ENCODE results near the gene KCNQ1. TPM values are rescaled to one million over a fixed set of nuclear protein-coding genes. Genes with fewer than 3 reads are reported as not detected.

The KCNQ1 gene
- total and polyA plus RNA-seq, 7 donors: 1.1 to 25.2 (median 3.8) TPM

DNA sequence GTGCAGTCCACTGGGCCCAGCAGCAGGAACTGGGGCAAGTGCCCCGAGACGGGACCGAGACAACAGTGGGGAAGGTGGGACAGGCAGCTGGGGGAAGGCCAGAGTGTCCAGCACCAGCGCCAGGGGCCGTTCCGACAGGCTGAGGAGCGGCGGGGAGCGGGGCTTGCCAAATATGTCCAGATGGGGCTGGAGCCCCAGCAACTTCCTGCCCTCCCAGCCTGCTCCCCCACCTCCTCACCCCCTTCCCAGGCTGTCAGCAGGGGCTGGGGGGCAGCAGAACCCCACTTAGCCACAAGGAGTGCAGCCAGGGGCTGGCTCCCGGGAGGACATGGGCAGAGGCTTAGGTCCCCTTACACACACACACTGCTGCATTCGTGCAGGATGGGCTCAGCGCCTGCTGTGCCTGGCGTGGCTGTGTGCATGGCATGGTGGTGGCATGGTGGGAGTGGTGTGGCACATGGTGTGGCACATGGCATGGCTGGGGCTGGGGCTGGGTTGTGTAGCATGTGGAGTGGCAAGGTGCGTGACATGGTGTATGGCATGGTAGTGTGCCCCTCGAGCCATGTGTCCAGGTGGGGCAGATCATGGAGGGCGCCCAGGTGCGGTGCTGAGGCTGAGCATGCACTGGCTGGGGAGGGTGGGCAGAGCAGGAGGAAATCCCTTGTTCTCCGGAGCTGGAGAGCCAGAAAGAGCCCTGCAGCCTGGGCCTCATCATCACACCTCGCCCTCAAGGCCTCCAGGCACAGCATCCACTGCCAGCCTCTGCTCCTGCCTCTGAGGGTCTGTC is 389.1 kb downstream of the KCNQ1 start:
- WGBS, 2 donors: 91 to 93% methylated on average over 19 of the region's 19 CpGs
- intact Hi-C loops (cut with DNase I): no loop called here

DNA sequence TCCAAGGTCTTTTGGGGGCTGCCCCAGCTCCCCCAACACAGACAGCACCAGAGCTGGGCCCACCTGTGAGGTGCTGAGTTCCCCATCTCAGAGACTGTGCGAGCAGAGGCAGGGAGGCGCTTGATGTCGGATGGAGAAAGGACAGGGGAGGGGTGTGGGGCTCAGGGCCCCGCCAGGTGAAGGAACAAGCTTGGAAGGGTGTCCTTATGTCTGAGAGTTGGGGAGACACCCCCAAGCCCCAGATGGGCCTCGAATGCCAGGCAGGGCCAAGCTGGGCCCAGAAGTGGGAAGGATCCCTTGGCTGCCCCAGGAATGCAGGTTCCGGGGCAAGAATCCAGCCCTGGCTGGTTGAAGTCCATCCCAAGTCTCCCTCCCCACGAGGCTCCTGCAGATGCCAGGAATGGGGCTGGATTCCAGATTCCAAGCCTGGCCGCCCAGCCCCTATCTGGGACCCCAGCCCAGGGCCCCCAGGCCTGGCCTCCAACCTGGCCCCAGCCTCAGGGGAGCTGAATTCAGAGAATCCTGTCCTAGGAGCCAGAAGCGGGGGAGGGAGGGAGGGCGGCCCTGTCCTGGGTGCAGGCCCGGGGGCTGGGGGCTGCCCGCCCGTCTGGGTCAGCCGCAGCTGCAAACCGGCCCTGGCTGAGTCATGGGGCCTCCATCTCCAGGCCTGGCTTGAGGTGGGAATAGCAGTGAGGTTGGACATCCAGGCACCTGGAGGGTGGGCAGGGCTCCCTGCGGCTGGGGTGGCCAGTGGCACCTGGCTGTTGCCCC is 389.9 kb downstream of the KCNQ1 start:
- 89 to 90% methylated on average over 16 of the region's 16 CpGs for WGBS, 2 donors
- no peaks in the 10 kb centered on the region for H3K27me3 ChIP-seq
- DNase-seq: no peak
- H3K4me1 ChIP-seq: peaks cover 0 to 14% (median 11%) of the 10 kb centered on the region in 4 donors
- H3K4me3 ChIP-seq: no peak overlapping the region
- H3K36me3 ChIP-seq: no peaks in the 10 kb centered on the region
- no peak for TF ChIP-seq POLR2A (IDR thresholded peaks at IDR 0.05)
- no peak for TF ChIP-seq POLR2AphosphoS5 (IDR thresholded peaks at IDR 0.05)
- no peak for TF ChIP-seq EP300 (IDR thresholded peaks at IDR 0.05)
- TF ChIP-seq, protein P1, sequence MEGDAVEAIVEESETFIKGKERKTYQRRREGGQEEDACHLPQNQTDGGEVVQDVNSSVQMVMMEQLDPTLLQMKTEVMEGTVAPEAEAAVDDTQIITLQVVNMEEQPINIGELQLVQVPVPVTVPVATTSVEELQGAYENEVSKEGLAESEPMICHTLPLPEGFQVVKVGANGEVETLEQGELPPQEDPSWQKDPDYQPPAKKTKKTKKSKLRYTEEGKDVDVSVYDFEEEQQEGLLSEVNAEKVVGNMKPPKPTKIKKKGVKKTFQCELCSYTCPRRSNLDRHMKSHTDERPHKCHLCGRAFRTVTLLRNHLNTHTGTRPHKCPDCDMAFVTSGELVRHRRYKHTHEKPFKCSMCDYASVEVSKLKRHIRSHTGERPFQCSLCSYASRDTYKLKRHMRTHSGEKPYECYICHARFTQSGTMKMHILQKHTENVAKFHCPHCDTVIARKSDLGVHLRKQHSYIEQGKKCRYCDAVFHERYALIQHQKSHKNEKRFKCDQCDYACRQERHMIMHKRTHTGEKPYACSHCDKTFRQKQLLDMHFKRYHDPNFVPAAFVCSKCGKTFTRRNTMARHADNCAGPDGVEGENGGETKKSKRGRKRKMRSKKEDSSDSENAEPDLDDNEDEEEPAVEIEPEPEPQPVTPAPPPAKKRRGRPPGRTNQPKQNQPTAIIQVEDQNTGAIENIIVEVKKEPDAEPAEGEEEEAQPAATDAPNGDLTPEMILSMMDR (IDR thresholded peaks at IDR 0.05): no peak
- H3K9me3 ChIP-seq: no peaks in the 10 kb centered on the region
- intact Hi-C loops (cut with DNase I): no loop called here
- H3K27ac ChIP-seq: no peak overlapping the region

More for the DNA sequence above, 389.1 kb downstream of the KCNQ1 start:
- no peaks in the 10 kb centered on the region for H3K9me3 ChIP-seq
- H3K27me3 ChIP-seq: no peaks in the 10 kb centered on the region
- peaks cover 0 to 14% (median 11%) of the 10 kb centered on the region in 4 donors for H3K4me1 ChIP-seq
- H3K4me3 ChIP-seq: no peak overlapping the region
- no peak for DNase-seq
- TF ChIP-seq, protein P1 (IDR thresholded peaks at IDR 0.05): no peak
- TF ChIP-seq EP300 (IDR thresholded peaks at IDR 0.05) (no peak), POLR2A (IDR thresholded peaks at IDR 0.05) (no peak), POLR2AphosphoS5 (IDR thresholded peaks at IDR 0.05) (no peak)
- no peak overlapping the region for H3K27ac ChIP-seq
- no peaks in the 10 kb centered on the region for H3K36me3 ChIP-seq

DNA sequence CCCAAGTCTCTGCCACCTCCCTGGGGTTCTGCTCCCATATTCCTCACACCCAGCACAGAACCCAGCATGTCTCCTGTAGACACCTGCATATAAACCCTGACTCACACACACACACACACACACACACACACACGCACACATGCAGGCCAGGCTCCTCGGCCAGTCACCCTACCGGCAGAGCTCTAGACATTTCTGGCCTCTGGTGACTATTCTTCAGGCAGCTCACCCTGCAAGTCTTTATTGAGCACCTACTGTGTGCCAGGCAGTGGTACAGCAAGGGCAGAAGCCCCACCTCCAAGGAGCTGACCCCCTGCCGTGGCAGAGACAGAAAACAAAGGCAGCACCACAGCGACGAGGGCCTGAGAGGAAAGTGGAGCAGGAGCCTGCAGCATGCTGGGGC is 390.5 kb downstream of the KCNQ1 start:
- no peak overlapping the region for H3K4me3 ChIP-seq
- 87% methylated on average over 6 of the region's 6 CpGs for WGBS, 2 donors
- H3K9me3 ChIP-seq: no peaks in the 10 kb centered on the region
- H3K36me3 ChIP-seq: no peaks in the 10 kb centered on the region
- no peak for DNase-seq
- H3K27ac ChIP-seq: no peak overlapping the region
- H3K4me1 ChIP-seq: peaks cover 0 to 14% (median 11%) of the 10 kb centered on the region in 4 donors
- H3K27me3 ChIP-seq: no peaks in the 10 kb centered on the region
- TF ChIP-seq POLR2A (IDR thresholded peaks at IDR 0.05): no peak
- TF ChIP-seq, protein P1 (IDR thresholded peaks at IDR 0.05): no peak
- no peak for TF ChIP-seq POLR2AphosphoS5 (IDR thresholded peaks at IDR 0.05)
- TF ChIP-seq EP300 (IDR thresholded peaks at IDR 0.05): no peak
- intact Hi-C loops (cut with DNase I): no loop called here

DNA sequence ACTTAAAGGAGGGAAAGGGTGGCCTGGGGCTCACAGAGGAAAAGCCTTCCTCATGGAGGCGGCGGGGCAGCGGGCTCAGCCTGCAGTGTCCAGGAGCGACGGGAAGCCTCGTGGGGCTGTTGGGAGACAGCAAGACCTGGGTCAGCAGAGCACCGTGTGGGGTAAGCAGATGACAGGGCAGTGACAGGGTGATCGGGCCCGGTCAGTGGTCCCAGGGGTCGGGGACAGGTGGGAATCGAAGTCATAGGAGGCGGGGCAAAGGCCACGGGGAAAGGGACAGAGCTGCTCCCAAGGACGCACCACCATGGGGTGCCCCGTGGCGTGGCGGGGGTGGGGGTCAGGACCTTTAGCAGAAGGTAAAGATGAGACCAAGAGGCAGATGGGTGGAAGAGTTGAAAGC is 390.9 kb downstream of the KCNQ1 start:
- 89 to 90% methylated on average over 17 of the region's 17 CpGs for WGBS, 2 donors
- intact Hi-C loops (cut with DNase I): loop anchor here (2.0 kb wide), 1 partner anchor 49 kb away; the partner anchor contains the start of gene CDKN1C

More for the DNA sequence above, 390.9 kb downstream of the KCNQ1 start:
- no peaks in the 10 kb centered on the region for H3K9me3 ChIP-seq
- no peak overlapping the region for H3K27ac ChIP-seq
- no peak for TF ChIP-seq POLR2AphosphoS5 (IDR thresholded peaks at IDR 0.05)
- TF ChIP-seq, protein P1 (IDR thresholded peaks at IDR 0.05): no peak
- TF ChIP-seq POLR2A (IDR thresholded peaks at IDR 0.05): no peak
- no peak for TF ChIP-seq EP300 (IDR thresholded peaks at IDR 0.05)
- H3K36me3 ChIP-seq: no peaks in the 10 kb centered on the region
- H3K4me3 ChIP-seq: no peak overlapping the region
- H3K27me3 ChIP-seq: no peaks in the 10 kb centered on the region
- DNase-seq: no peak
- H3K4me1 ChIP-seq: peaks cover 0 to 14% (median 11%) of the 10 kb centered on the region in 4 donors

Data from sigmoid colon (tissue), 7 donors.